GM21423 (cell line): ENCODE data around the gene NLRP7.
"Not testable (repeated sequence)": the region's sequence is repeated elsewhere in the genome, so short reads cannot be mapped to it uniquely, and the experiment has no call there.

Experiments
- ATAC-seq: cut with Tn5 transposase; IDR thresholded peaks from one replicate; pipeline ENCODE4 v1.9.1; 2021; ENCODE audit warnings: mild to moderate bottlenecking, moderate library complexity; ENCODE audit not compliant: unreplicated experiment

The NLRP7 gene

DNA sequence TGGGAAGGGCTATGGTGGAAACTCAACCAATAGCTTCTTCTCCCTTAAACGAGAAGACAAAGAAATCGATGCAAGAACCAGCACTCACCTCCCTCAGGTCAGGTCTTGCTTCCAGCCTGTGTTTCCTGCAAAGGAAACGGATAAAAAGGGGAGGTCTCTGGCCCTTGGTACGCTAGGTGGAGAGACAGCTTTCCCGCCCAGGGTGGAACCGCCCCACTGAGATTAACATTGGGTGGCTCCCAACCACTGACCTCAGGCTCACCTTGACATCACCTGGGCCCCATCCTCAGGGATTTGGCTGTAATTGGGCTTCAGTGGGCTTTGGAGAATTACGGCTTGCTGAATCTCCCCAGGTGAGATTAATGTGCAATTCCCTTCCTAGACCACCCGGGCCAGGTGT is at the start of gene NLRP7:
Gene NLRP7 (minus strand): TSS at position 150 of the 400 bp plus-strand sequence.
- ATAC-seq: no peak

DNA sequence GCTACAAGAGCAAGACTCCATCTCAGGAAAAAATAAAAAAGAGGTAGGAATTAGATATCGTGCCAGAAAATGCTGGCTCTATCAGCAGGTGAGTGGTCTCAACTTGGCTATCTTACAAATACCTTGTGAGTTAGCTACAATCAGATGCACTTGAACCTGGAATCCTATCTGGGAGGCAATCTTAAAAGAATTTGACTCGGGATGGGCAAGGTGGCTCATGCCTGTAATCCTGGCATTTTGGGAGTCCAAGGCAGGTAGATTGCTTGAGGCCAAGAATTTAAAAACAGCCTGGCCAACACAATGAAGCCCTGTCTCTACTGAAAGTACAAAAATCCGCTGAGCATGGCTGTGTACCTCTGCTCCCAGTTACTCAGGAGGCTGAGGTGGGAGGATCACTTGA is 48.2 kb upstream of the NLRP7 start:
- ATAC-seq: no peak

- ATAC-seq: not testable (repeated sequence)
Observed at GRCh38 chr19:54989531-54989930, 42.2 kb upstream of the NLRP7 start.

DNA sequence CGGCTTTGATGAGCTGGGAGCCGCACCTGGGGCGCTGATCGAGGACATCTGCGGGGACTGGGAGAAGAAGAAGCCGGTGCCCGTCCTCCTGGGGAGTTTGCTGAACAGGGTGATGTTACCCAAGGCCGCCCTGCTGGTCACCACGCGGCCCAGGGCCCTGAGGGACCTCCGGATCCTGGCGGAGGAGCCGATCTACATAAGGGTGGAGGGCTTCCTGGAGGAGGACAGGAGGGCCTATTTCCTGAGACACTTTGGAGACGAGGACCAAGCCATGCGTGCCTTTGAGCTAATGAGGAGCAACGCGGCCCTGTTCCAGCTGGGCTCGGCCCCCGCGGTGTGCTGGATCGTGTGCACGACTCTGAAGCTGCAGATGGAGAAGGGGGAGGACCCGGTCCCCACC is 35.2 kb upstream of the NLRP7 start:
- not testable (repeated sequence) for ATAC-seq

- not testable (repeated sequence) for ATAC-seq
Observed at GRCh38 chr19:54973229-54974090, 26.1 kb upstream of the NLRP7 start.

DNA sequence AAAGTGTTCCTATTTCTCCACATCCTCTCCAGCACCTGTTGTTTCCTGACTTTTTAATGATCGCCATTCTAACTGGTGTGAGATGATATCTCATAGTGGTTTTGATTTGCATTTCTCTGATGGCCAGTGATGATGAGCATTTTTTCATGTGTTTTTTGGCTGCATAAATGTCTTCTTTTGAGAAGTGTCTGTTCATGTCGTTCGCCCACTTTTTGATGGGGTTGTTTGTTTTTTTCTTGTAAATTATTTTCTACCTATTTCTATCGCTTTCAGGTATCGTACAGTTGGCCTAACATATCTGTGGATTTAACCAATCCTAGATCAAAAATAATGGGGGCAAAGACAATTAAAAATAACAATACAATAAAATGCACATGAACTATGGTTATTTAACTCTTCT is 24.1 kb upstream of the NLRP7 start:
- ATAC-seq: not testable (repeated sequence)

GRCh38 chr19:54969647-54970046 is 22.3 kb upstream of the NLRP7 start:
- no peak for ATAC-seq

- ATAC-seq: no peak
Observed at GRCh38 chr19:54967611-54968010, 20.3 kb upstream of the NLRP7 start.

DNA sequence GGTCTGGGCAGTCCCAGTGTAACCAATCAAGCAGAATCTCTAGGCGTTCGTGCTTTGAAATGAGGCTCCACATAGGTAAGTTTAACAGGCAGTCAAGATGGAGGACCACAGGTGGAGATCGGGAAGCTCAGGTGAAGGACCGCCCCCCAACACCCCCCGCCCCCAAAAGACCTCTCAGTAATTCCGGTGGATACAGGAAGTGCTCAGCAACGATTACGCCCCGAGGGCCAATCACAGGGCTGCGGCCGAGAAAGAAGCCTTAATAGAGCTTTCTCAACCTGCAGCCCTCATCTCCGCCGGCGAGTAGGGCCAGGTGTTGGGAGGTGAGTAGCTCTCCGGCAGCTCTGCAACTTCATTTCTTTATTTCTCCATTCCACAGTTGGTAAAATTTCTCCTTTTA is 17.7 kb upstream of the NLRP7 start:
- not testable (repeated sequence) for ATAC-seq

DNA sequence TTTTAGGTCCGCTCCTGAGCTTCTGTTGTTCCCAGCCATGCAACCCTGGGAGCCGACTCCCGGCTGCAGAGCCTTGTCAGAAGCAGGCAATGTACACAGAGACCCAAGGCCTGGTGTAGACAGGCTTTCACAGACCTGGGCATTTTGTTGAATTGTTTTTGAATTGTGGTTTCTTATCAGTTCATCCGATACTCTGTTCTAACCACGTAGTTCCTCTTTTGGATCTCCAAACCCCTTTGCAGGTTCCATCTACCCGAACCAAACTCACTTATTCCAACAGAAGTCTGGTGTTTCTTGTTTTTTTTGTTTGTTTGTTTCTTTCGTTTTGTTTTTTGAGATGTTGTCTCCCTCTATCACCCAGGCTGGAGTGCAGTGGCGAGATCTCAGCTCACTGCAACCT is 12.5 kb upstream of the NLRP7 start:
- ATAC-seq: no peak

DNA sequence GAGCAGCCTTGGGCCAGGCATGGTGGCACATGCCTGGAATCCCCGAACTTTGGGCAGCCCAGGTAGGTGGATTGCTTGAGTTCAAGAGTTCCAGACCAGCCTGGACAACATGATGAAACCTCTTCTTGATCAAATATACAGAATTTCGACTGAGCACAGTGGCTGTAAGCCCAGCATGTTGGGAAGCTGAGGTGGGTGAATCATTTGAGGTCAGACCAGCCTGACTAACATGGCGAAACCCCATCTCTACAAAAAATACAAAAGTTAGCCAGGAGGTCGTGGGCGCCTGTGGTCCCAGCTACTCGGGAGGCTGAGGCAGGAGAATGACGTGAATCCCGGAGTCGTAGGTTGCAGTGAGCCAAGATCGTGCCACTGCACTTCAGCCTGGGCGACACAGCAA is 8.0 kb upstream of the NLRP7 start:
- ATAC-seq: no peak

DNA sequence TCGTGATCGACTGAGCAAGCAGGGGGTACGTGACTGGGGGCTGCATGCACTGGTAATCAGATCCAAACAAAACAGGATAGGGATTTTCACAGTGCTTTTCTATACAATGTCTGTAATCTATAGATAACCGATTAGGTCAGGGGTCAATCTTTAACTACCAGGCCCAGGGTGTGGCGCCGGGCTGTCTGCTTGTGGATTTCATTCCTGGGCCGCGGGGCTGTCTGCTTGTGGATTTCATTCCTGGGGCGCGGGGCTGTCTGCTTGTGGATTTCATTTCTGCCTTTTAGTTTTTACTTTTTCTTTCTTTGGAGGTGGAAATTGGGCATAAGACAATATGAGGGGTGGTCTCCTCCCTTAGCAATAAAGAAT is 6.0 kb upstream of the NLRP7 start:
- ATAC-seq: not testable (repeated sequence)

DNA sequence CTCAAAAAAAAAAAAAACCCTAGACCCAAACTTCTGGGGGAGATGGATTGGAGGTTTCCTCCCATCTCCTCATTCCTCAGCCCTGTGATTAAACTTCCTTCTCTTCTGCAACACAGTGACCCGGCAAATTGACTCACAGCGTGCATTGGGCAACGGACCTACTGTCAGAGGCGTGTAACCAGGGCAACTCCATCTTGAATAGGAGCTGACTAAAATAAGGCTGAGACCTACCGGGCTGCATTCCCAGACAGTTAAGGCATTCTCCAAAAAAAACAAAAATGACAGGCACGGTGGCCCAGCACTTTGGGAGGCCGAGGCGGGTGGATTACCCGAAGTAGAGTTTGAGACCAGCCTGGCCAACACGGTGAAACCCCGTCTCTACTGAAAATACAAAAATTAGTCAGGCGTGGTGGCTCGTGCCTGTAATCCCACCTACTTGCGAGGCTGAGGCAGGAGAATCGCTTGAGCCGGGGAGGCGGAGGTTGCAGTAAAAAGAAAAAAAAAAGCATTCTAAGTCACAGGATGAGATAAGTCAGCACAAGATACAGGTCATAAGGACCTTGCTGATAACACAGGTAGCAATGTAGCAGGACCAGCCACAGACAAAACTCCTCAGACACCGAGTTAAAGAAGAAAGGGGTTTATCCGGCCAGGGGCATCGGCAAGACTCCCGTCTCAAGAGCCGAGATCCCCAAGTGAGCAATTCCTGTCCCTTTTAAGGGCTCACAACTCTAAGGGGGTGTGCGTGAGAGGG is 5.4 kb upstream of the NLRP7 start:
- no peak for ATAC-seq

- ATAC-seq: not testable (repeated sequence)
Observed at GRCh38 chr19:54950580-54950979, 3.2 kb upstream of the NLRP7 start.

DNA sequence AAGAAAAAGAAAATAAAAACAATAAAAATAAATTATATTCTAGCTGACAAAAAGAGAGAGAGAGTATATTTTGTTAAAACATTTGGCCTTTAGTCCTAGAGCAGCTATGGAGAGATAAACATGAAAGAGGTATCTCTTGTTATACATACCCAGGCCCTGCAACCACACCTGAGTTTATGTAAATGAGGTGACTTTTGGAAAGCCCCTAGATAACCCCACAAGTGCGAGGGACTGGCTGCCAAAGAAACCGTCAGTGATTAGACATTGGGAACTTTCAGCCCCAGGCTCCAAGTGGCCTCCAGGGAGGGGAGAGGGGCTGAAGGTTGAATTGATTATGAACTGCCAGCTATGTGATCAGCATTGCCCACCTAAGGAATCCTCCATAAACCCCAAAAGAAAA is 2.1 kb upstream of the NLRP7 start:
- no peak for ATAC-seq

DNA sequence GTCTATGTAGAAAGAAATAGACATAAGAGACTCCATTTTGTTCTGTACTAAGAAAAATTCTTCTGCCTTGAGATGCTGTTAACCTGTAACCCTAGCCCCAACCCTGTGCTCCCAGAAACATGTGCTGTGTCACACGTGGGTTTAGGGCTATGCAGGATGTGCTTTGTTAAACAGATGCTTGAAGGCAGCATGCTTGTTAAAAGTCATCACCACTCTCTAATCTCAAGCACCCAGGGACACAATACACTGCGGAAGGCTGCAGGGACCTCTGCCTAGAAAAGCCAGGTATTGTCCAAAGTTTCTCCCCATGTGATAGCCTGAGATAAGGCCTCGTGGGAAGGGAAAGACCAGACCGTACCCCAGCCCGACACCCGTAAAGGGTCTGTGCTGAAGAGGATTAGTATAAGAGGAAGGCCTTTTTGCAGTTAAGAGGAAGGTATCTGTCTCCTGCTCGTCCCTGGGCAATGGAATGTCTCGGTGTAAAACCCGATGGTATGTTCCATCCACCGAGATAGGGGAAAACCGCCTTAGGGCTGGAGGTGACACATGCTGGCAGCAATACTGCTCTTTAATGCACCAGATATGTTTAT is 3.5 kb downstream of the NLRP7 start:
- not testable (repeated sequence) for ATAC-seq

DNA sequence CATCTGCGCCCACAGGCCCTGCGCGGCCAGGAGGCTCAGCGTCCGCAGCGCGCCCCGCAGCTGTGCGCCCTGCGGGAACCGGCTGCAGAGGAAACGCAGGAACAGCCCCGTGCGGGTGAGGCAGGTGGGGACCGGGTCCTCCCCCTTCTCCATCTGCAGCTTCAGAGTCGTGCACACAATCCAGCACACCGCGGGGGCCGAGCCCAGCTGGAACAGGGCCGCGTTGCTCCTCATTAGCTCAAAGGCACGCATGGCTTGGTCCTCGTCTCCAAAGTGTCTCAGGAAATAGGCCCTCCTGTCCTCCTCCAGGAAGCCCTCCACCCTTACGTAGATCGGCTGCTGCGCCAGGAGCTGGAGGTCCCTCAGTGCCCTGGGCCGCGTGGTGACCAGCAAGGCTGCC is 7.8 kb downstream of the NLRP7 start:
- not testable (repeated sequence) for ATAC-seq

DNA sequence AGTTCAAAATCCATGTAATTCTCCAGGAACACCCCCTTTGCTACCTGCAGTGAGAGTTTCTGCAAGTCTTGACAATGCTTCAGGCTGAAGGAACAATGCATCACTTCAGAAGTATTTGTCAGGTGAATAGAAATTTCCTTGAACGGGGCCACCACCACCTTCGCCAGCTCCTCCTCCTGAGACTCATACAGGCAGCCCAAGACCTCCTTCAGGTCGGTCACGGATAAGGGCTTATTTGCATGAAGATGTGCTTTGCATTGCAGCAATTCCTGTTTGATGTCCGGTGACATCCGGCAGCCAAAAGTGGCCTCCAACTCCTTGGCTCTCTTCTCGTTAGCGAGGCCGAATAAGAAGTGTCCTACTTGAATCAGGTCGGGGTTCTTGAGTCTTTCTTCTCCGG is 8.4 kb downstream of the NLRP7 start:
- no peak for ATAC-seq

- ATAC-seq: no peak
Observed at GRCh38 chr19:54937926-54938325, 9.4 kb downstream of the NLRP7 start.

- no peak for ATAC-seq
Observed at GRCh38 chr19:54928299-54928698, 19.0 kb downstream of the NLRP7 start.

DNA sequence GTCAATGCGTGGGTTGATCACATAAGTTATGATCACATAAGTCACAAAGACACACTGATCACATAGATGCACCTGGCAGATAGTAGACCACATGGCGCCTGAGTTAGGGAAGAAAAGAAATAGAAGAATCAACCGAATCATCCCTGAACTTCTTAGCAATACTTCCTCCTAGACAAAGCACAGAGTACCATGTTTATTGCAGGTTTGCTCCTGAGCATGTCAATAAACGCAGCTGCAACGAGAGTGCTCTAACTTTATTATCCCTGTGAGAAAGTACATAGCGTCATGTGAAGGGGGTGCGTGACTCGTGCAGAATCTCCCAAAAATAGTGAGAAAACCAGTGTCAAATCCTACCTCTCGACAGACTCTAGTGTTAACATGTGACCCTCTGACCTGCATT is 24.1 kb downstream of the NLRP7 start:
- ATAC-seq: no peak

DNA sequence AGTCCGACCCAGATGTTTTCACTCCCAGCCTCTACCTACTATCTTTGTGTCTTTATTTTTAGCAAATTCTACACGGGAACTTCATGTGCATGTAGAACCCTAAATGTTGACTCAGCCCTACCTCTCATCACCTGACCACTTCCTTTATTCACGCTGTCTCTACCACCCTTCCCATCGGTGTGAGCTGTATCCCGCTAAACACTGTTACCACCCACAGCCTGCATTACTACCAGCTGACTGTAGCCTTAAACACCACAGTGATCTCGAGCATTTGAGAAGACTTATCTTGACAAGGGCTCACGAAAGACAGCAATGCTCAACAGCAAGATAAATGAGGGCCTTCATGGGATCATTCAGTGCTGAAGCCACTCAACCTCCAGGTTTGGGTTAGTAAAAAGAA is 26.2 kb downstream of the NLRP7 start:
- no peak for ATAC-seq
